ENCODE data around the gene AGAP1. TPM values are rescaled to one million over a fixed set of nuclear protein-coding genes. Genes with fewer than 3 reads are reported as not detected.

Gene AGAP1
- total and polyA plus RNA-seq, 2 donors (not counting 3 experiments of a cell fraction or from before 2014, with no cell fraction given) = 10.2 to 20.9 TPM

DNA sequence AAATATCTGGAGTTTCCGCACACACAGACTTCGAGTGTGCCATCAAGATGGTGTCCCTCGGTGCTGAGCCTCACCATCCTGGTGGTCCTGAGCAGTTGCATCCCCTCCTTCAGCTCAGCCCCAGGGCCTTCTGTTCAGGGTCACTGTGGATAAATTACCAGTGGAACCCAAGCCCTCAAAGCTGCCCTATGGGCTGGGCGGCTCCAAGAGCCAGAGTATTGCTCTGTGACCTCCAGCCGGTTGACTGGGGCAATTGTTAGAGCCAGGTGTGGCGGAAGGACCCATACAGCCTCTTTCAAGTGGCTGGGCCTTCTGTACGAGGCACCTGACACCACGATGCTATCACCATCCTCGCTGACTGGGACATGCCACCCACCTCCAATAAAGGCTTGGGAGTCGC lies 458.9 kb downstream of the AGAP1 start:
- POLR2A ChIA-PET = no interaction called here
- no peak overlapping the region for H3K4me3 ChIP-seq (replicated peaks in 1 of 3; ENCODE audit: insufficient read depth in 1 of 3, low read depth in 1 of 3, low read length in 3 of 3)
- no peaks in the 10 kb centered on the region for H3K4me1 ChIP-seq (ENCODE audit: control insufficient read depth, extremely low read depth, insufficient read depth, low read length)
- H3K36me3 ChIP-seq (ENCODE audit: control insufficient read depth in 2 of 2, extremely low read depth in 1 of 2, insufficient read depth in 2 of 2, low read length in 2 of 2) = no peaks in the 10 kb centered on the region
- BruUV-seq (replicated peaks) = no TSS peak
- dilution Hi-C loops (cut with MboI; ENCODE audit: extremely low pct_ligation_motif_present, low sequenced_read_pairs) (no loop called here), intact Hi-C loops (cut with micrococcal nuclease) (no loop called here)
- no peaks in the 10 kb centered on the region for H3K9me1 ChIP-seq (replicated peaks; ENCODE audit: control insufficient read depth, extremely low read depth, insufficient read depth, low read length)
- H3K9ac ChIP-seq (replicated peaks; ENCODE audit: extremely low read depth, insufficient read depth, low read length) = no peak overlapping the region
- H3K79me2 ChIP-seq (ENCODE audit: control insufficient read depth, insufficient read depth, low read length) = no peaks in the 10 kb centered on the region
- no peak for TF ChIP-seq POLR2A (IDR thresholded peaks at IDR 0.05; ENCODE audit: low read depth, low read length)
- TF ChIP-seq, protein P1, sequence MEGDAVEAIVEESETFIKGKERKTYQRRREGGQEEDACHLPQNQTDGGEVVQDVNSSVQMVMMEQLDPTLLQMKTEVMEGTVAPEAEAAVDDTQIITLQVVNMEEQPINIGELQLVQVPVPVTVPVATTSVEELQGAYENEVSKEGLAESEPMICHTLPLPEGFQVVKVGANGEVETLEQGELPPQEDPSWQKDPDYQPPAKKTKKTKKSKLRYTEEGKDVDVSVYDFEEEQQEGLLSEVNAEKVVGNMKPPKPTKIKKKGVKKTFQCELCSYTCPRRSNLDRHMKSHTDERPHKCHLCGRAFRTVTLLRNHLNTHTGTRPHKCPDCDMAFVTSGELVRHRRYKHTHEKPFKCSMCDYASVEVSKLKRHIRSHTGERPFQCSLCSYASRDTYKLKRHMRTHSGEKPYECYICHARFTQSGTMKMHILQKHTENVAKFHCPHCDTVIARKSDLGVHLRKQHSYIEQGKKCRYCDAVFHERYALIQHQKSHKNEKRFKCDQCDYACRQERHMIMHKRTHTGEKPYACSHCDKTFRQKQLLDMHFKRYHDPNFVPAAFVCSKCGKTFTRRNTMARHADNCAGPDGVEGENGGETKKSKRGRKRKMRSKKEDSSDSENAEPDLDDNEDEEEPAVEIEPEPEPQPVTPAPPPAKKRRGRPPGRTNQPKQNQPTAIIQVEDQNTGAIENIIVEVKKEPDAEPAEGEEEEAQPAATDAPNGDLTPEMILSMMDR (IDR thresholded peaks at IDR 0.05; ENCODE audit: extremely low read depth in 1 of 2, insufficient read depth in 1 of 2, low read depth in 1 of 2, low read length in 2 of 2) = no peak
- TF ChIP-seq MYC (IDR thresholded peaks at IDR 0.05; ENCODE audit: low read depth, low read length) = no peak
- no peak for TF ChIP-seq EZH2 (IDR thresholded peaks at IDR 0.05; ENCODE audit: borderline replicate concordance, low read depth, low read length, severe bottlenecking)
- no peak overlapping the region for H2AFZ ChIP-seq (ENCODE audit: low read depth, low read length)
- H4K20me1 ChIP-seq (replicated peaks; ENCODE audit: control insufficient read depth, extremely low read depth, insufficient read depth, low read length) = no peaks in the 10 kb centered on the region
- CTCF ChIA-PET = no interaction called here
- H3K9me3 ChIP-seq (replicated peaks; ENCODE audit: control insufficient read depth, insufficient read depth, low read length) = no peaks in the 10 kb centered on the region
- FAIRE-seq (no peak), DNase-seq (ENCODE audit: low read depth, low spot score) (no peak)
- H3K4me2 ChIP-seq (ENCODE audit: insufficient read depth, low read length) = no peak overlapping the region
- H3K27ac ChIP-seq (ENCODE audit: insufficient read depth, low read depth, low read length) = no peak overlapping the region
- H3K27me3 ChIP-seq (ENCODE audit: control insufficient read depth in 2 of 2, insufficient read depth in 2 of 2, low read length in 2 of 2) = no peaks in the 10 kb centered on the region

DNA sequence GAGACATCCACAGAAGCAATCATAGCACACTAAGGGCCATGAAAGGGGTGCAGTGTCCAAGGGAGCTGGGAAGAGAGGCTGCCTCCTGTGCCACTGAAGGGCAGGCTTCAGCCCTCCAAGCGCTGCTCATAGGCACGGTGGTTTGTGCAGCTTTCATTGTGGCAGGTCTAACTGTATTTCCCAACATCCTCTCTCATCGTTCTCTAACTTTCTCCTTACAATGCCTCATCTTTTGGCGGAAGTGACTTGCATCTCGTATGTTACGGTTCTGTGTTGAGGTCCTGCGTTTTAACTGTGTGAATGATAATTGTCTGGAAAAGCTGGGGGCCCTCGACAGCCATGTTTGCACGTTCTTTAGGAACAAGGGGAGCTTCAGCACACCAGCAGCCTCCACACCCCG lies 460.4 kb downstream of the AGAP1 start:
- TF ChIP-seq, protein P2, sequence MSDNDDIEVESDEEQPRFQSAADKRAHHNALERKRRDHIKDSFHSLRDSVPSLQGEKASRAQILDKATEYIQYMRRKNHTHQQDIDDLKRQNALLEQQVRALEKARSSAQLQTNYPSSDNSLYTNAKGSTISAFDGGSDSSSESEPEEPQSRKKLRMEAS (IDR thresholded peaks at IDR 0.05; ENCODE audit: insufficient read depth, insufficient read length) = no peak
- TF ChIP-seq JUN (IDR thresholded peaks at IDR 0.05; ENCODE audit: borderline replicate concordance, insufficient read depth, insufficient read length, low read depth) (no peak), POLR2AphosphoS5 (IDR thresholded peaks at IDR 0.05; ENCODE audit: insufficient read depth, low read depth, low read length) (no peak), GATA2 (IDR thresholded peaks at IDR 0.05; ENCODE audit: insufficient read depth, insufficient read length, low read depth, low read length) (no peak), MYC (IDR thresholded peaks at IDR 0.05; ENCODE audit: low read depth, low read length) (no peak), EZH2 (IDR thresholded peaks at IDR 0.05; ENCODE audit: borderline replicate concordance, low read depth, low read length, severe bottlenecking) (no peak), FOS (IDR thresholded peaks at IDR 0.05; ENCODE audit: borderline replicate concordance, insufficient read depth, low read length) (no peak), POLR2A (IDR thresholded peaks at IDR 0.05; ENCODE audit: low read depth, low read length) (no peak)
- TF ChIP-seq, protein P1 (IDR thresholded peaks at IDR 0.05; ENCODE audit: extremely low read depth in 1 of 2, insufficient read depth in 1 of 2, low read depth in 1 of 2, low read length in 2 of 2) = no peak
- Histone ChIP-seq H2AFZ (ENCODE audit: low read depth, low read length) (no peak overlapping the region), H3K4me1 (ENCODE audit: control insufficient read depth, extremely low read depth, insufficient read depth, low read length) (no peaks in the 10 kb centered on the region), H3K4me2 (ENCODE audit: insufficient read depth, low read length) (no peak overlapping the region), H3K9me3 (replicated peaks; ENCODE audit: control insufficient read depth, insufficient read depth, low read length) (no peaks in the 10 kb centered on the region), H3K4me3 (replicated peaks in 1 of 3; ENCODE audit: insufficient read depth in 1 of 3, low read depth in 1 of 3, low read length in 3 of 3) (no peak overlapping the region), H4K20me1 (replicated peaks; ENCODE audit: control insufficient read depth, extremely low read depth, insufficient read depth, low read length) (no peaks in the 10 kb centered on the region), H3K9ac (replicated peaks; ENCODE audit: extremely low read depth, insufficient read depth, low read length) (no peak overlapping the region), H3K9me1 (replicated peaks; ENCODE audit: control insufficient read depth, extremely low read depth, insufficient read depth, low read length) (no peaks in the 10 kb centered on the region), H3K27ac (ENCODE audit: insufficient read depth, low read depth, low read length) (no peak overlapping the region), H3K79me2 (ENCODE audit: control insufficient read depth, insufficient read depth, low read length) (no peaks in the 10 kb centered on the region), H3K36me3 (ENCODE audit: control insufficient read depth in 2 of 2, extremely low read depth in 1 of 2, insufficient read depth in 2 of 2, low read length in 2 of 2) (no peaks in the 10 kb centered on the region), H3K27me3 (ENCODE audit: control insufficient read depth in 2 of 2, insufficient read depth in 2 of 2, low read length in 2 of 2) (no peaks in the 10 kb centered on the region)
- intact Hi-C loops (cut with micrococcal nuclease) = no loop called here
- CTCF ChIA-PET = interaction anchor here (1.2 kb wide), 1 partner anchor 224 kb away, joined by 3 read pairs; no protein-coding TSS in a partner anchor
- BruUV-seq (replicated peaks) = no TSS peak
- no peak for DNase-seq (ENCODE audit: low read depth, low spot score)
- POLR2A ChIA-PET = no interaction called here
- FAIRE-seq = no peak
- dilution Hi-C loops (cut with MboI; ENCODE audit: extremely low pct_ligation_motif_present, low sequenced_read_pairs) = no loop called here

All from endothelial cell of umbilical vein (primary cell).